ENCODE data around the gene RAB13. TPM values are rescaled to one million over a fixed set of nuclear protein-coding genes. Genes with fewer than 3 reads are reported as not detected.

The RAB13 gene
- total and polyA plus RNA-seq, 2 of the 13 experiments (the other 11 are each of a cell fraction or from before 2014, with no cell fraction given) = 15.9 to 24.7 TPM

DNA sequence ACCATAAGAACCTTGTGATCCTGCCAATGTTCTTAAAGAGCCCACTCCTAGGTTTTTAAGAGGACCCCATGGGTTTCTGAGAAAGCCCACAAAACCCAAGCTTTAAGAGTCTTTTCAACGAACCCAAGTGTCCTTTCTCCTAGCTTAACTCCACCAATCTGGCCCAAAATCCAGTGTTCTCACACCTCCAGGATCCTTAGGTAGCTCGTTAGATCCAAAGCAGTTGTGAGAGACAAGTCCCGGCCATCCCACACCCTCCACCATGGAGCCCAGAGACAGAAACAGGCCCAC, 41.4 kb downstream of the RAB13 start:
- WGBS (ENCODE audit: low lambda C conversion rate) = 90% methylated on average over 3 of the region's 3 CpGs
- CTCF ChIA-PET (ENCODE audit: low intra/inter-chr PET ratio, low total read pairs) = no interaction called here
- Histone ChIP-seq H3K4me3 (replicated peaks in 1 of 3; ENCODE audit: insufficient read depth in 1 of 3, low read depth in 2 of 3, low read length in 3 of 3) (peak overlapping the region in 1 of 3 experiments; percentile 81; a peak in 2 of 6 replicates), H3K27me3 (ENCODE audit: control insufficient read depth in 1 of 2, insufficient read depth in 2 of 2, low read length in 2 of 2) (no peaks in the 10 kb centered on the region), H3K9ac (ENCODE audit: insufficient read depth, low read depth, low read length) (peak overlapping the region; percentile 82; the same call in 1 of the 2 replicates), H3K4me1 (ENCODE audit: insufficient read depth, low read length) (peaks cover 40% of the 10 kb centered on the region), H4K20me1 (ENCODE audit: insufficient read depth, low read length) (no peaks in the 10 kb centered on the region), H3K79me2 (ENCODE audit: insufficient read depth, low read length) (peaks cover 11% of the 10 kb centered on the region), H3K9me3 (ENCODE audit: low read length) (no peaks in the 10 kb centered on the region), H3K4me2 (ENCODE audit: low read depth, low read length) (peak overlapping the region; percentile 87), H3K36me3 (replicated peaks in 1 of 2; ENCODE audit: control insufficient read depth in 1 of 2, insufficient read depth in 2 of 2, low read length in 2 of 2) (peaks cover 11 to 49% of the 10 kb centered on the region in 2 experiments; a peak in 4 of 5 replicates), H3K27ac (ENCODE audit: extremely low read length, insufficient read depth, low read length) (peak overlapping the region; percentile 14), H2AFZ (ENCODE audit: low read length) (no peak overlapping the region)
- in situ Hi-C loops (cut with HindIII; ENCODE audit: extremely low pct_ligation_motif_present, low pct_unique_long_range_greater_than_20kb) = loop anchor here (10.0 kb wide), 1 partner anchor 120 kb away; no protein-coding TSS in a partner anchor
- FAIRE-seq = no peak
- intact Hi-C loops (cut with micrococcal nuclease; ENCODE audit: unreplicated experiment) = loop anchor here (5.0 kb wide), 1 partner anchor 328 kb away; the partner anchor contains the start of gene HAX1
- POLR2A ChIA-PET = interaction anchor here (1.4 to 5.3 kb wide), 7 partner anchors 10 to 33 kb away, joined by 5 to 43 read pairs (median 20); partner anchors contain the start of genes CREB3L4, CRTC2, GATAD2B and JTB
- BruUV-seq (replicated peaks) = TSS peak; percentile 25
- no peak for DNase-seq (ENCODE audit: low spot score)
- no peak for ATAC-seq
- TF ChIP-seq, protein P1, sequence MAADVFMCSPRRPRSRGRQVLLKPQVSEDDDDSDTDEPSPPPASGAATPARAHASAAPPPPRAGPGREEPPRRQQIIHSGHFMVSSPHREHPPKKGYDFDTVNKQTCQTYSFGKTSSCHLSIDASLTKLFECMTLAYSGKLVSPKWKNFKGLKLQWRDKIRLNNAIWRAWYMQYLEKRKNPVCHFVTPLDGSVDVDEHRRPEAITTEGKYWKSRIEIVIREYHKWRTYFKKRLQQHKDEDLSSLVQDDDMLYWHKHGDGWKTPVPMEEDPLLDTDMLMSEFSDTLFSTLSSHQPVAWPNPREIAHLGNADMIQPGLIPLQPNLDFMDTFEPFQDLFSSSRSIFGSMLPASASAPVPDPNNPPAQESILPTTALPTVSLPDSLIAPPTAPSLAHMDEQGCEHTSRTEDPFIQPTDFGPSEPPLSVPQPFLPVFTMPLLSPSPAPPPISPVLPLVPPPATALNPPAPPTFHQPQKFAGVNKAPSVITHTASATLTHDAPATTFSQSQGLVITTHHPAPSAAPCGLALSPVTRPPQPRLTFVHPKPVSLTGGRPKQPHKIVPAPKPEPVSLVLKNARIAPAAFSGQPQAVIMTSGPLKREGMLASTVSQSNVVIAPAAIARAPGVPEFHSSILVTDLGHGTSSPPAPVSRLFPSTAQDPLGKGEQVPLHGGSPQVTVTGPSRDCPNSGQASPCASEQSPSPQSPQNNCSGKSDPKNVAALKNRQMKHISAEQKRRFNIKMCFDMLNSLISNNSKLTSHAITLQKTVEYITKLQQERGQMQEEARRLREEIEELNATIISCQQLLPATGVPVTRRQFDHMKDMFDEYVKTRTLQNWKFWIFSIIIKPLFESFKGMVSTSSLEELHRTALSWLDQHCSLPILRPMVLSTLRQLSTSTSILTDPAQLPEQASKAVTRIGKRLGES (CRISPR knock-in tag; IDR thresholded peaks at IDR 0.05; ENCODE audit: borderline replicate concordance) = no peak
- TF ChIP-seq GLI4 (CRISPR knock-in tag; IDR thresholded peaks at IDR 0.05; ENCODE audit: borderline replicate concordance) (no peak), MED8 (CRISPR knock-in tag; IDR thresholded peaks at IDR 0.05; ENCODE audit: insufficient replicate concordance) (no peak), ZNF441 (CRISPR knock-in tag; IDR thresholded peaks at IDR 0.05; ENCODE audit: borderline replicate concordance) (no peak), BRCA1 (CRISPR knock-in tag; IDR thresholded peaks at IDR 0.05) (no peak), ZNF205 (CRISPR knock-in tag; IDR thresholded peaks at IDR 0.05) (no peak), HOXA7 (CRISPR knock-in tag; IDR thresholded peaks at IDR 0.05) (no peak), ZNF33B (CRISPR knock-in tag; IDR thresholded peaks at IDR 0.05) (no peak), TARDBP (CRISPR knock-in tag; IDR thresholded peaks at IDR 0.05) (no peak), ZNF274 (CRISPR knock-in tag; IDR thresholded peaks at IDR 0.05) (no peak), ZNF160 (CRISPR knock-in tag; IDR thresholded peaks at IDR 0.05) (no peak), TEAD2 (CRISPR knock-in tag; IDR thresholded peaks at IDR 0.05) (no peak)
- TF ChIP-seq, protein P2, sequence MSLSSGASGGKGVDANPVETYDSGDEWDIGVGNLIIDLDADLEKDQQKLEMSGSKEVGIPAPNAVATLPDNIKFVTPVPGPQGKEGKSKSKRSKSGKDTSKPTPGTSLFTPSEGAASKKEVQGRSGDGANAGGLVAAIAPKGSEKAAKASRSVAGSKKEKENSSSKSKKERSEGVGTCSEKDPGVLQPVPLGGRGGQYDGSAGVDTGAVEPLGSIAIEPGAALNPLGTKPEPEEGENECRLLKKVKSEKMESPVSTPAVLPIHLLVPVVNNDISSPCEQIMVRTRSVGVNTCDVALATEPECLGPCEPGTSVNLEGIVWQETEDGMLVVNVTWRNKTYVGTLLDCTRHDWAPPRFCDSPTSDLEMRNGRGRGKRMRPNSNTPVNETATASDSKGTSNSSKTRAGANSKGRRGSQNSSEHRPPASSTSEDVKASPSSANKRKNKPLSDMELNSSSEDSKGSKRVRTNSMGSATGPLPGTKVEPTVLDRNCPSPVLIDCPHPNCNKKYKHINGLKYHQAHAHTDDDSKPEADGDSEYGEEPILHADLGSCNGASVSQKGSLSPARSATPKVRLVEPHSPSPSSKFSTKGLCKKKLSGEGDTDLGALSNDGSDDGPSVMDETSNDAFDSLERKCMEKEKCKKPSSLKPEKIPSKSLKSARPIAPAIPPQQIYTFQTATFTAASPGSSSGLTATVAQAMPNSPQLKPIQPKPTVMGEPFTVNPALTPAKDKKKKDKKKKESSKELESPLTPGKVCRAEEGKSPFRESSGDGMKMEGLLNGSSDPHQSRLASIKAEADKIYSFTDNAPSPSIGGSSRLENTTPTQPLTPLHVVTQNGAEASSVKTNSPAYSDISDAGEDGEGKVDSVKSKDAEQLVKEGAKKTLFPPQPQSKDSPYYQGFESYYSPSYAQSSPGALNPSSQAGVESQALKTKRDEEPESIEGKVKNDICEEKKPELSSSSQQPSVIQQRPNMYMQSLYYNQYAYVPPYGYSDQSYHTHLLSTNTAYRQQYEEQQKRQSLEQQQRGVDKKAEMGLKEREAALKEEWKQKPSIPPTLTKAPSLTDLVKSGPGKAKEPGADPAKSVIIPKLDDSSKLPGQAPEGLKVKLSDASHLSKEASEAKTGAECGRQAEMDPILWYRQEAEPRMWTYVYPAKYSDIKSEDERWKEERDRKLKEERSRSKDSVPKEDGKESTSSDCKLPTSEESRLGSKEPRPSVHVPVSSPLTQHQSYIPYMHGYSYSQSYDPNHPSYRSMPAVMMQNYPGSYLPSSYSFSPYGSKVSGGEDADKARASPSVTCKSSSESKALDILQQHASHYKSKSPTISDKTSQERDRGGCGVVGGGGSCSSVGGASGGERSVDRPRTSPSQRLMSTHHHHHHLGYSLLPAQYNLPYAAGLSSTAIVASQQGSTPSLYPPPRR (CRISPR knock-in tag; IDR thresholded peaks at IDR 0.05; ENCODE audit: borderline replicate concordance) = no peak
- TF ChIP-seq, protein P3, sequence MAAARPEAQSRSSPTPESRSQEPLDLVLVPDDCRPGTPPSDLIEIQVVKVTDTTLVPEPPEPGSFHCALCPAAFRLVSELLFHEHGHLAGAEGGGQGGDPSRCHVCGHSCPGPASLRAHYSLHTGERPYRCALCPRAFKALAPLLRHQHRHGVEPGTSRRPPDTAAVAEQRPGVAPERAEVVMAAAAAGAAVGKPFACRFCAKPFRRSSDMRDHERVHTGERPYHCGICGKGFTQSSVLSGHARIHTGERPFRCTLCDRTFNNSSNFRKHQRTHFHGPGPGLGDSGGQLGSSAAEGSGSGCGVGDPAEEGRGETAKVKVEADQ (CRISPR knock-in tag; IDR thresholded peaks at IDR 0.05; ENCODE audit: borderline replicate concordance) = no peak
- TF ChIP-seq, protein P4, sequence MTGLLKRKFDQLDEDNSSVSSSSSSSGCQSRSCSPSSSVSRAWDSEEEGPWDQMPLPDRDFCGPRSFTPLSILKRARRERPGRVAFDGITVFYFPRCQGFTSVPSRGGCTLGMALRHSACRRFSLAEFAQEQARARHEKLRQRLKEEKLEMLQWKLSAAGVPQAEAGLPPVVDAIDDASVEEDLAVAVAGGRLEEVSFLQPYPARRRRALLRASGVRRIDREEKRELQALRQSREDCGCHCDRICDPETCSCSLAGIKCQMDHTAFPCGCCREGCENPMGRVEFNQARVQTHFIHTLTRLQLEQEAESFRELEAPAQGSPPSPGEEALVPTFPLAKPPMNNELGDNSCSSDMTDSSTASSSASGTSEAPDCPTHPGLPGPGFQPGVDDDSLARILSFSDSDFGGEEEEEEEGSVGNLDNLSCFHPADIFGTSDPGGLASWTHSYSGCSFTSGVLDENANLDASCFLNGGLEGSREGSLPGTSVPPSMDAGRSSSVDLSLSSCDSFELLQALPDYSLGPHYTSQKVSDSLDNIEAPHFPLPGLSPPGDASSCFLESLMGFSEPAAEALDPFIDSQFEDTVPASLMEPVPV (CRISPR knock-in tag; IDR thresholded peaks at IDR 0.05) = no peak
